ENCODE results near the gene AUTS2.
"Not testable (repeated sequence)": the region's sequence is repeated elsewhere in the genome, so short reads cannot be mapped to it uniquely, and the experiment has no call there.

Gene AUTS2

DNA sequence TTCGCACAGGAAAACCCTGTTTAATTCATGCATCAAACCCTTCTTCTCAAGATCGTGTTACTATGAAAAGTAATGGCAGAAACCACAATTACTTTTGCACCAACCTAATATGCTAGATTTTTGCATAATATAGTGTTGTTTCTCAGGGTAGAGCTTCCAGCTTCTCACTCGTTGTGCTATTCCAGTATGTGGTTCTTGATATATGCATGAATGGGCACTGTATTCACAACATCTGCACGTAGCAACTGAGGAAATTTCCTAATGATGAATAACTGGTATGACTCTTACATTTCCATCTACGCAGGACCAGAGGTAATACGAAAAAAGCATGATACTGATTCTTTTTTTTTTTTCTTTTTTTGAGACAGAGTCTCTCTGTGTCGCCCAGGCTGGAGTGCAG is 1207.1 kb downstream of the AUTS2 start:
- TF ChIP-seq CTCF (IDR thresholded peaks at IDR 0.05) = no peak
- Histone ChIP-seq H3K27ac (no peak overlapping the region), H3K27me3 (no peaks in the 10 kb centered on the region), H3K36me3 (no peaks in the 10 kb centered on the region), H3K4me1 (ENCODE audit: control insufficient read depth in 1 of 2, insufficient read depth in 1 of 2, low read depth in 1 of 2, low read length in 1 of 2) (no peaks in the 10 kb centered on the region), H3K4me3 (ENCODE audit: low read depth in 1 of 2, low read length in 1 of 2) (no peak overlapping the region), H3K9me3 (no peaks in the 10 kb centered on the region)

- no peaks in the 10 kb centered on the region for H3K4me1 ChIP-seq (ENCODE audit: control insufficient read depth in 1 of 2, insufficient read depth in 1 of 2, low read depth in 1 of 2, low read length in 1 of 2)
- H3K9me3 ChIP-seq = no peaks in the 10 kb centered on the region
- H3K27ac ChIP-seq = no peak overlapping the region
- TF ChIP-seq CTCF (IDR thresholded peaks at IDR 0.05) = no peak
- H3K4me3 ChIP-seq (ENCODE audit: low read depth in 1 of 2, low read length in 1 of 2) = no peak overlapping the region
- H3K27me3 ChIP-seq = no peaks in the 10 kb centered on the region
- no peaks in the 10 kb centered on the region for H3K36me3 ChIP-seq
Measured at GRCh38 chr7:70807650-70808049, 1209.4 kb downstream of the AUTS2 start.

GRCh38 chr7:70808876-70809275 is 1210.6 kb downstream of the AUTS2 start:
- H3K4me3 ChIP-seq (ENCODE audit: low read depth in 1 of 2, low read length in 1 of 2) = no peak overlapping the region
- H3K9me3 ChIP-seq = no peaks in the 10 kb centered on the region
- H3K4me1 ChIP-seq (ENCODE audit: control insufficient read depth in 1 of 2, insufficient read depth in 1 of 2, low read depth in 1 of 2, low read length in 1 of 2) = no peaks in the 10 kb centered on the region
- no peak for TF ChIP-seq CTCF (IDR thresholded peaks at IDR 0.05)
- no peak overlapping the region for H3K27ac ChIP-seq
- no peaks in the 10 kb centered on the region for H3K27me3 ChIP-seq
- H3K36me3 ChIP-seq = no peaks in the 10 kb centered on the region

- no peak overlapping the region for H3K4me3 ChIP-seq (ENCODE audit: low read depth in 1 of 2, low read length in 1 of 2)
- TF ChIP-seq CTCF (IDR thresholded peaks at IDR 0.05) = no peak
- no peaks in the 10 kb centered on the region for H3K9me3 ChIP-seq
- no peaks in the 10 kb centered on the region for H3K4me1 ChIP-seq (ENCODE audit: control insufficient read depth in 1 of 2, insufficient read depth in 1 of 2, low read depth in 1 of 2, low read length in 1 of 2)
- H3K27ac ChIP-seq = no peak overlapping the region
- no peaks in the 10 kb centered on the region for H3K36me3 ChIP-seq
- no peaks in the 10 kb centered on the region for H3K27me3 ChIP-seq
Measured at GRCh38 chr7:70810558-70811139, 1212.4 kb downstream of the AUTS2 start.

DNA sequence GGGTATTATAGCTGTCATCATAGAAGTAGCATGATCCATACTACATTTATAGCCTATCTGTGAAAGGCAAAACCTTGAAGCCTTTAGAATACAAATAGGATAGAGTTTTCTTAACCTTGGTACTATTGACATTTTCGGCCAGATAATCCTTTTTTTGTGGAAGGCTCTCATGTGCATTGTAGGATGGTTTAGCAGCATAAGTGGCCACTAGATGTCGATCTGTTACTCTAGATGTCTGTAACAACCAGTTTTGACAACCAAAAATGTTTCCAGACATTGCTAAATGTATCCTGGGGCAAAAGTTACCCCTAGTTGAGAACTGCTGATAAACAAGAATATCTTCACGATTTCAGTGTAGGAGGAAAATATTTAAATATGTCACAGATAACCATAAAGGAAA is 1214.2 kb downstream of the AUTS2 start:
- no peaks in the 10 kb centered on the region for H3K4me1 ChIP-seq (ENCODE audit: control insufficient read depth in 1 of 2, insufficient read depth in 1 of 2, low read depth in 1 of 2, low read length in 1 of 2)

GRCh38 chr7:70822490-70822889 is 1224.2 kb downstream of the AUTS2 start:
- not testable (repeated sequence) for H3K4me3 ChIP-seq (ENCODE audit: low read depth in 1 of 2, low read length in 1 of 2); H3K36me3 ChIP-seq; H3K4me1 ChIP-seq (ENCODE audit: control insufficient read depth in 1 of 2, insufficient read depth in 1 of 2, low read depth in 1 of 2, low read length in 1 of 2); H3K9me3 ChIP-seq; H3K27ac ChIP-seq; H3K27me3 ChIP-seq

More for the DNA sequence above, 1214.2 kb downstream of the AUTS2 start:
- TF ChIP-seq CTCF (IDR thresholded peaks at IDR 0.05) = no peak
- Histone ChIP-seq H3K27ac (no peak overlapping the region), H3K4me3 (ENCODE audit: low read depth in 1 of 2, low read length in 1 of 2) (no peak overlapping the region), H3K9me3 (no peaks in the 10 kb centered on the region), H3K27me3 (no peaks in the 10 kb centered on the region), H3K36me3 (no peaks in the 10 kb centered on the region)

Measured in neutrophil (primary cell).